ENCODE data around the gene RAB7A.
"Not testable (repeated sequence)": the region's sequence is repeated elsewhere in the genome, so short reads cannot be mapped to it uniquely, and the experiment has no call there.

RAB7A gene

DNA sequence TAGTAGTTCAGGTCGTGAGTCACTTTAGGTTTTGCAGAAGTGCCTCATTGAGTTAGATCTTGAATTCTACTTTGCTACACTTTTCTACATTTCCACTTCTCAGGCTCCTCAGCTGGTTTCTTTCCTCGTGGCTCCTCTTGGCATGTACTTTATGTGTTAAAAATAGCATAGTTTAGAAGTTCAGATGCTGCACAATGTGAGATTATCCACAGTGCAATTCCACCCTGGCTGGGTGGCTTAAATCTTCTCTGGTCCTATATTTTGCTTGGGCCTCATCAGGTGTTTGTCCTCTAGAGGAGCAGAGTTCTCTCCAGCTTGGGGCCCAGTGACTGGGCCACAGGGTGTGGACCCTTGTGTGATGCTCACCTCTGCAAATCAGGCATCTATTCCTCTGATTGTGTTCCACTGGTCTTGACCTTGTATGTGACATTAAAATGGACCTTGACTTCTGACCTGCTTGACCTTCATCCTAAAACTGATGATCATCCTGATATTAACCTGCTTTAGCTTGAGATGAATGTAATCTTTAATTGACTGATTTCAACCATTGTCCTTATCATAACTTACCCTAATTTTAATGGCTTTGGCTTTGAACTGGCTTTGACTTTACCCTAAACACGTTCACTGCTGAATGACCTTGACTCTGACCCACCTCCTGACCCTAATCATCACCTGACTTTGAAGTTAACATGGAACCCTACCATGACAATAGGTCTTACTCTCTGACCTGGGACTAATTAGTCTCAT is 89.5 kb downstream of the RAB7A start:
- no peak overlapping the region for H3K4me3 Mint-ChIP-seq
- H3K9me3 Mint-ChIP-seq: no peaks in the 10 kb centered on the region
- peaks cover 3% of the 10 kb centered on the region for H3K4me1 Mint-ChIP-seq
- peak overlapping the region; percentile 45 for H3K27ac Mint-ChIP-seq
- ATAC-seq (ENCODE audit: low read depth) (no peak), DNase-seq (ENCODE audit: low spot score in 2 of 2) (no peak)
- H3K36me3 Mint-ChIP-seq: peaks cover 41% of the 10 kb centered on the region
- H3K27me3 Mint-ChIP-seq: no peaks in the 10 kb centered on the region

DNA sequence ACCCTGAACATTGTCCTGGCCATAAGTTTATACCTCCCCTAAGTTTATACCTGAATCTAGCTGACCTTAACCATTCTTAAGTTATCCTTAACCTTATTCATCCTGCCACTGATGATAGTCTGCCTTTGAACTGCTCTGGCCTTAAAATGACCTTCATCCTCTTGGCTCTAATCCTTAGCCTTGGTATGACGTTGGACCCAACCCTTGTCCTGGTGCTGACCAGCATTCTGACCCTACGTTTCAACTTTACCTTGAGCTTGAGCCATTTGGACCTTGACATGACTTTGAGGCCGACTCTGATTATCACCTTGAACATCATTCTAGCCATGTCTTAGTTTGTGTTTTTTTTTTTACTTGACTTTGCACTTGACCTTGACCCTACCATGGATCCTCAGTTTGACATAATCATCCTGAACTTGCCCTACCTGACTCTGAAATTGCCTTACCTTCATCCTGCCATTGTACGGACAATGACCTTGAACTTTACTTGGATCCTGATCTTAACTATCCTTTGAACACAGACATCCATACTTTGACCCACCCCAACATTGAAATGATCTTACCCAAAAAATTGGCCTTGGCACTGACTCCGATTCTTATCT is 92.3 kb downstream of the RAB7A start:
- H3K27me3 Mint-ChIP-seq: no peaks in the 10 kb centered on the region
- no peaks in the 10 kb centered on the region for H3K9me3 Mint-ChIP-seq
- DNase-seq (ENCODE audit: low spot score in 2 of 2) (no peak), ATAC-seq (ENCODE audit: low read depth) (no peak)
- peaks cover 3% of the 10 kb centered on the region for H3K4me1 Mint-ChIP-seq
- peak overlapping the region; percentile 29 for H3K27ac Mint-ChIP-seq
- no peak overlapping the region for H3K4me3 Mint-ChIP-seq
- peaks cover 34% of the 10 kb centered on the region for H3K36me3 Mint-ChIP-seq

DNA sequence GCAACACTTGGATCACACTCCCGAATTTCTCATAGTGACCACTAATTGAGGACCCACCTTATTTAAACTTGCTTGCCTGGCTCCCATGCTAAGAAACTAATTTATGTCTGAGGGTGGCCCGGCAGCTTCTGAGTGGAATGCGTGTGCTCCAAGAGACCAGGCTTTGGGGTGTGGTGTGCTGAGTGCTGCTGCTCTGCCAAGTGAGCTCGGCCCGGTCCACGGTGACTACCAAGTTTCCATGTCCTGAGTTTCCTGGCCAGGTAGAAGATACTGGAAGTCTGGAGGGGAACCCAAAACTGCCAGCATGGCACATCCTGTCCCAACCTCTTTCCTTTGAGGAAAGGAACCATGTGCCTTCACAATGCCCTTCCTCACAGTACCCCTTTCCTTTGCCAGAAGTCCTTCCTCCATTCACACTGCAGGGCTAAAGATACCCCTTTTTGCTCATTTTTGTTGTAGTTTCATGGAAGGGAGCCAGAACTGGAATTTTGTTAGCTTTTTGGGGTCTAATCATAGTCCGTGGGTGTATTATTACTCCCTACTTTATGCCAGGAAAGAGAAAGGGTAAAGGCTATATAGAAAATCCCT is 94.4 kb downstream of the RAB7A start:
- no peak overlapping the region for H3K4me3 Mint-ChIP-seq
- no peak overlapping the region for H3K27ac Mint-ChIP-seq
- DNase-seq (ENCODE audit: low spot score in 2 of 2) (no peak), ATAC-seq (ENCODE audit: low read depth) (no peak)
- peaks cover 3% of the 10 kb centered on the region for H3K4me1 Mint-ChIP-seq
- no peaks in the 10 kb centered on the region for H3K27me3 Mint-ChIP-seq
- no peaks in the 10 kb centered on the region for H3K9me3 Mint-ChIP-seq
- peaks cover 29% of the 10 kb centered on the region for H3K36me3 Mint-ChIP-seq

DNA sequence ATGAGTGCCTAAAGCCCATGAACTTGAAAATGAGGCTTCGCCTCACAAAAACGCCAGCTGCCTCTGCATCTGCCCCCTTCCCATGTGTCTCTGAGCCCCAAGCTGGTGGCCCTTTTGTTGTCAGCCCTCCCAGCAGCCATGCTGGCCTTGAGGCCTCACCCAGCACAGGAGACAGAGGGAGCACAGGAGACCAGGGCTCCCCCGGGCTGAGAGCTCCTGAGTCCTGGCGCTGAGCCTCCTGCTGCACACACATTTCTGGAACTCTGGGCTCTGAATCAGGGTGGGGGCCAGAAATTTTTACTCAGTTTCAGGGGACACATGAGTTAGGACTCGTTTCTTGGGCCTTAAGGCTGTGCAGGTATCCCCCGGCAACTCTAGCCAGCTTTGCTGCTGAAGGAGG is 97.0 kb downstream of the RAB7A start:
- Mint-ChIP-seq H3K9me3 (no peaks in the 10 kb centered on the region), H3K4me3 (no peak overlapping the region), H3K36me3 (peaks cover 14% of the 10 kb centered on the region), H3K4me1 (peaks cover 3% of the 10 kb centered on the region), H3K27me3 (no peaks in the 10 kb centered on the region), H3K27ac (no peak overlapping the region)
- ATAC-seq (ENCODE audit: low read depth) (no peak), DNase-seq (ENCODE audit: low spot score in 2 of 2) (no peak)

DNA sequence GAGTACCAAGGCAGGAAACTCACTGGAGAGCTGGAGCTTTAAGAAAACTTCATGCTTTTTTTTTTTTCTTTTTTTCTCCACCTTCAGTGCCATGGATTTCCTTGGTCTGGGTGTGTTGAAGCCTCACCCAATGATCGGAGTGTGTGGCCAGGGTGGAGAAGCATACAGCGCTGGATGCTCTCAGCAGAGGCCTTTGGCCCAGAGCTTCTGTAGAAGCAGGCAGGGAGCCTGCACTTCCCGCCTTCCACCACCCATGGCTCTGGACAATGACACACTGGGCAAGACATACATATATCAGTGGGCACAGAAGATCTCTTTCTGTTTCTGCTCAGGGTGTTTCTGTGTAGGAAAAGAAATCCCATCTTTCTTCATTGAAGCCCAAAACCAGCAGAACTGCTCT is 97.6 kb downstream of the RAB7A start:
- DNase-seq (ENCODE audit: low spot score in 2 of 2) (no peak), ATAC-seq (ENCODE audit: low read depth) (no peak)
- Mint-ChIP-seq H3K4me3 (no peak overlapping the region), H3K4me1 (peaks cover under 1% of the 10 kb centered on the region), H3K9me3 (no peaks in the 10 kb centered on the region), H3K27me3 (no peaks in the 10 kb centered on the region), H3K27ac (no peak overlapping the region), H3K36me3 (peaks cover 9% of the 10 kb centered on the region)

DNA sequence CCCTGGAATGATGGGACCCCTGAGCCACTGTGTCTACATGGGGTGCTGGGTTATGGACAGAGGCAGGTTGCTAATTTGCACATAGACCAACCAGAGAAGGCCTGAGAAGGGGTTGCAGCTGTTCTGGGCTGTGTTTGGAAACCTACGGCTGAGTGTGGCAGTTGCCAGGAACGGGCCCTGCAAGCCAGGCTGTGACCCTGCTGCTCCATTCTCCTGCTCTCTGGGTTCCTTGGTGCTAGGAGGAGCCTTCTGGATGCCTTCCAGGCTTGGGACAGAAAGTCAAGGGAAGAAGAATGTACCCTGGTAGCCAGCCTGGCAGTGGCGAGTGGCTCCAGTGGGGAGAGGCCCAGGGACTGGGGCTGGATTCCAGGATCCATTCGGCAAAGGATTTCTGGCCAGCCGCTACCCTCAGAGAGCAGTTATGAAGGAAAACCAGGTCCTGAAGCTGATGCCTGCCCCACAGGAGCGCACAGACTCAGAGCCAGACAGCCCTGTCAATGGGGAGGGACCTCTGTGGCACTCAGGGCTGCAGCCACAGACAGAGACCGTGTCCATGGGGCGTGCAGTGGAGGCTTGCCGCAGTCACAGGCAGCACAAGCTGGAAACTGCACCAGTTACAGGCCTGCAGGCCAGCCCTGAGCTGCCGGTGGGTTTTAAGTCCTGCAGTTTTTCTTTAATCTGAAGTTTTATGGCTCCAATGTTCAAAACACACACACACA is 98.3 kb downstream of the RAB7A start:
- ATAC-seq (ENCODE audit: low read depth): no peak
- no peak overlapping the region for H3K27ac Mint-ChIP-seq

DNA sequence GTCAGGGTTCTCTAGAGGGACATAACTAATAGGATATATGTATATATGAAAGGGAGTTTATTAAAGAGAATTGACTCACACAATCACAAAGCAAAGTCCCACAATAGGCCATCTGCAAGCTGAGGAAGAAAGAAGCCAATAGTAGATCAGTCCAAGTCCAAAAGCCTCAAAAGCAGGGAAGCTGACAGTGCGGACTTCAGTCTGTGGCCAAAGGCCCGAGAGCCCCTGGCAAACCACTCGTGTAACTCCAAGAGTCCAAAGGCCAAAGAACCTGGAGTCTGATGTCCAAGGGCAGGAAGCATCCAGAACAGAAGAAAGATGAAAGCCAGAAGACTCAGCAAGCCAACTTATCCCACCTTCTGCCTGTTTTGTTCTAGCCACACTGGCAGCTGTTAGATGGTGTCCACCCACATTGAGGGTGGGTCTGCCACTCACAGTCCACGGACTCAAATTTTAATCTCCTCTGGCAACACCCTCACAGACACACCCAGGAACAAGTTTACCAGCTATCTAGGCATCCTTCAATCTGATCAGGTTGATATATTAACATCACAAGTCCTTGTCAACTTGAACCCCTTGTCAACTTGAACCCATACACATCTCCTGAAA is 99.2 kb downstream of the RAB7A start:
- no peaks in the 10 kb centered on the region for H3K4me1 Mint-ChIP-seq
- H3K4me3 Mint-ChIP-seq: no peak overlapping the region
- no peak for DNase-seq (ENCODE audit: low spot score in 2 of 2)
- H3K9me3 Mint-ChIP-seq: no peaks in the 10 kb centered on the region
- H3K36me3 Mint-ChIP-seq: no peaks in the 10 kb centered on the region
- peak overlapping the region; percentile 4 for H3K27ac Mint-ChIP-seq
- H3K27me3 Mint-ChIP-seq: no peaks in the 10 kb centered on the region
- ATAC-seq (ENCODE audit: low read depth): no peak

More for the DNA sequence above, 98.3 kb downstream of the RAB7A start:
- no peaks in the 10 kb centered on the region for H3K27me3 Mint-ChIP-seq
- no peaks in the 10 kb centered on the region for H3K9me3 Mint-ChIP-seq
- H3K36me3 Mint-ChIP-seq: peaks cover 2% of the 10 kb centered on the region
- DNase-seq (ENCODE audit: low spot score in 2 of 2): no peak
- no peak overlapping the region for H3K4me3 Mint-ChIP-seq
- no peaks in the 10 kb centered on the region for H3K4me1 Mint-ChIP-seq

DNA sequence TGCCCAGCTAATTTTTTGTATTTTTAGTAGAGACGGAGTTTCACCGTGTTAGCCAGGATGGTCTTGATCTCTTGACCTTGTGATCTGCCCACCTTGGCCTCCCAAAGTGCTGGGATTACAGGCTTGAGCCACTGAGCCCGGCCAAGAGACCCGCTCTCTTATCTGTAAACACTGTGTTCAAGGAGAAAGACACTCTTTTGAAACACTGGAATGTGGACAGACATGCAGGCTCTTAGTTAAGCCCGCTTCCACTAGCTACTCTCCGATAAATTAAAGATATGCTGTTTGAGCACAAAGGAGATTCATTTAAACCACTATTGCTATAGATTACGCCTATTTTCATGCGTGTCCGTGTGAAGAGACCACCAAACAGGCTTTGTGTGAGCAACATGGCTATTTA is 103.1 kb downstream of the RAB7A start:
- not testable (repeated sequence) for H3K9me3 Mint-ChIP-seq; H3K4me1 Mint-ChIP-seq; H3K27ac Mint-ChIP-seq; DNase-seq (ENCODE audit: low spot score in 2 of 2); ATAC-seq (ENCODE audit: low read depth); H3K36me3 Mint-ChIP-seq; H3K4me3 Mint-ChIP-seq; H3K27me3 Mint-ChIP-seq

DNA sequence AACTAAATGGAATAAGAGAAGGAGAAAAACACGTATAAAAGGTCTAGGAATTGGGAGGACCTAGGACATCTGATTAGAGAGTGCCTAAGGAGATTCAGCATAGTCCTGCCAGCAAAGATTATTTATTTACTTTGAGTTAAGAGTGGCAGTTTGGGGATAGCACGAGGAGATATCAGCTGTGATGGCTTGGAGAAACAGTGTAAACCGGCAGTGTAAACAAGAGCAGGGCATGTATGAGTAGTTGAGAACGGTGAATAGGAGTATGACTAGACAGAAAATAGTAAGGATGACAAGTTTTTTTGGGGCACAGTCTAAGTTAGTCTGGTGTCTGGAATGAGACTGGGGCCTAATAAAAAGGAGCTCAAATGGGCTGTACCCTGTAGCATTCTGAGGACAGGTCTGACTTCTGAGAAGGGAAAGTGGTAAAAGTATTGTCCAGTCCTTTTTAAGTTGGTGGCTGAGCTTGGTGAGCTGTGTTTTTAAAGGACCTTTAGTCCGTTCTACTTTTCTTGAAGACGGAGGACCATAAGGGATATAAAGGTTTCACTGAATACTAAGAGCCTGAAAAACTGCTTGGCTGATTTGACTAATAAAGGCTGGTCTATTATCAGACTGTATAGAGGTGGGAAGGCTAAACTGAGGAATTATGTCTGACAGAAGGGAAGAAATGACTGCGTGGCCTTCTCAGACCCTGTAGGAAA is 104.1 kb downstream of the RAB7A start:
- H3K27ac Mint-ChIP-seq; H3K9me3 Mint-ChIP-seq; H3K4me1 Mint-ChIP-seq; H3K27me3 Mint-ChIP-seq; DNase-seq (ENCODE audit: low spot score in 2 of 2); H3K36me3 Mint-ChIP-seq; ATAC-seq (ENCODE audit: low read depth); H3K4me3 Mint-ChIP-seq: not testable (repeated sequence)

DNA sequence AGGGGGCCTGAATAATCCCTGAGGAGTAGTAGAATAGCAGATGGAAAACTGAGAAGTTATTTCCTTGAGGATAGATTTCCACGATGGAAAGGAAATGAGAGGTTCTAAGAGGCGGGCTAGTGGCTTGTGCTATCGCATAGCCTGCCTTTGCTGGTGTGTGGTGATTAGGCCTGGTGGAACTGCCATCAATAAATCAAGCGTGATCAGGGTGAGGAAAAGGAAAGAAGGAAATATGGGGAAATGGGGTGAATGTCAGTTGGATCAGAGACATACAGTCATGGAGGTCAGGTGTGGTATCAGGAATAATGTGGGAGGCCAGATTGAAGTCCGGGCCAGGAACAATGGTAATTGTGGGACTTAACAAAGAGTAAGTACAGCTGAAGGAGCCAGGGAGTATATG is 104.8 kb downstream of the RAB7A start:
- not testable (repeated sequence) for H3K9me3 Mint-ChIP-seq; DNase-seq (ENCODE audit: low spot score in 2 of 2); H3K36me3 Mint-ChIP-seq; H3K27me3 Mint-ChIP-seq; H3K27ac Mint-ChIP-seq; ATAC-seq (ENCODE audit: low read depth); H3K4me3 Mint-ChIP-seq; H3K4me1 Mint-ChIP-seq

DNA sequence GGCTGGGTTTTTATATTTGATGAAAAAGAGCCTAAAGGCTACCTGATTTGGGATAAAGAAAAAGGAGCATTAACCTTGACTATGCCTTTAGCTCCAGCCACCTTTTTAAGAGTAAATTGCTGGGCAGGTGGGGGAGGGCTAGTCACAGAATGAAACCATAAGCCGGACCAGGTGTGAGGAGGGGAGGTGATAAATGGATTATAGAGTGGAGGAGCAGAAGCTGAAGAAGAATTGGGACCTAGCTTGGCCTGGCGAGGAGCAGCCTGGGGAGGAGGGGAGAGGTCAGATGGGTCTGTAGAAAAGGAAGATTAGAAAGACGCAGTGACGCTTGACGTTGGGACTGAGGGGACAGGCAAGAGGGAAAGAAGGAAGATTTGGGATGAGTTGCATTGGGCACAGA is 107.0 kb downstream of the RAB7A start:
- H3K27me3 Mint-ChIP-seq; H3K4me3 Mint-ChIP-seq; H3K4me1 Mint-ChIP-seq; H3K9me3 Mint-ChIP-seq; H3K36me3 Mint-ChIP-seq; ATAC-seq (ENCODE audit: low read depth); H3K27ac Mint-ChIP-seq; DNase-seq (ENCODE audit: low spot score in 2 of 2): not testable (repeated sequence)

DNA sequence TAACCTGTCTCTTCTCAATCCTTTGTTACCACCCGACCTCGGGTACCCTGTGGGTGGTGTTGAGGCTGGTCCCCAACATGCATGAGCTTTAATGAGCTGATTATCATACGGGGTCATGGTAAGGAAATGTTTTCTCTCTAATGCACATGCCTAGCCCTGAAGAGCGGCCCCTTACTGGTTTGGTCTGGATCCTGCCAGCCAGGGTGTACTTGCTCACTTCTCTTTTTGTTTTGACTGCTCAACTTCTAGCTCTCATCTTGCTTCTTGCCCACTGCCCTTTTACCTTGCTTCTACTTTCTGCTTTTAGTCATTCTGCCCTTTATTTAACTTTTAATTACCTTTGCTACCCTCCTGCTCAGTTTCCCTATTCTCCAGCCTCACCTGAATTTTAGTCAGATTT is 109.1 kb downstream of the RAB7A start:
- Mint-ChIP-seq H3K27ac (no peak overlapping the region), H3K4me3 (no peak overlapping the region), H3K4me1 (no peaks in the 10 kb centered on the region), H3K36me3 (no peaks in the 10 kb centered on the region), H3K27me3 (peaks cover 2% of the 10 kb centered on the region), H3K9me3 (no peaks in the 10 kb centered on the region)
- ATAC-seq (ENCODE audit: low read depth): no peak
- DNase-seq (ENCODE audit: low spot score in 2 of 2): no peak

DNA sequence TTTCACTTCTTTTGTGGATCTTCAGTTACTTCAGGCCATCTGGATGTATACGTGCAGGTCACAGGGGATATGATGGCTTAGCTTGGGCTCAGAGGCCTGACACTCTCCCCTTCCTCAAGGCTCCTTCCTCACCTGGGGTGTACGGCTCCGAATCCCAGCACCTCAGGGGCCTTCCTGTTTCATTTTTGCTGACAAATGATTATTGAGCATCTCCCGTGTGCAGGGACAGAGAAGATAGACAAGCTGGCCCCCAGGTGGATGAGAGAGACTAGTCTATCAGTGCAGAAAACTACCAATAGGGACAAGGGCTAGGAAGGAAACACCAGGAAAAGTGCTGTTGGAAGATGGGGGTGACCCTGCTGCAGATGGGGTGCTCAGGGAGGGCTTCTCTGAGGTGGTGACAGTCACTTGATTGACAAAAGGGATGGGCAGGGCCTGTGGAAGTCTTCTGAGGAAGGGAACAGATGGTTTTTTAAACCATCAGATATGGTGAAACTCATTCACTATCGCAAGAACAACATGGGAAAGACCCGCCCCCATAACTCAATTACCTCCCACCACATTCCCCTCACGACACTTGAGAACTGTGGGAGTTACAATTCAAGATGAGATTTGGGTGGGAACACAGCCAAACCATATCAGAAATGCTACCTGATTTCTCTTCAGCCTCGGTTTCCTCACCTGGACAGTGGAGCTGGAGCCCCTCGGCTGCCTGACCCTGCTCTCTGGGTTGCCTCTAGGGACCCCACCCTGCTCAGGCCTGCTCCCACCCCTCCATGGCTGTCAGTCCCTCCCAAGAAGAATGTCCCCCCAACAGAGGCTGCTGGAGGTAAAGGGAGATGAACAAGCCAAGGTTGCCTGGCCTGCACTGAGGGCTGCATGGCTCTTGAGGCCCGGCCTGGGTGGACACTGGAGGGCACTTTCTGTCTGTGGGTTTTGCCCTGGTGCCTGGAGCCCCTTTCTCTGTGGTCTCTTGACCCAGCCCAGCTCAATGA is 116.2 kb downstream of the RAB7A start:
- H3K4me1 Mint-ChIP-seq: peaks cover 7% of the 10 kb centered on the region
- H3K9me3 Mint-ChIP-seq: no peaks in the 10 kb centered on the region
- DNase-seq (ENCODE audit: low spot score in 2 of 2): no peak
- H3K36me3 Mint-ChIP-seq: no peaks in the 10 kb centered on the region
- H3K4me3 Mint-ChIP-seq: no peak overlapping the region
- ATAC-seq (ENCODE audit: low read depth): no peak
- H3K27ac Mint-ChIP-seq: no peak overlapping the region
- H3K27me3 Mint-ChIP-seq: no peaks in the 10 kb centered on the region

Data from memory B cell (primary cell).